ENCODE results near the gene ETV3. TPM values are rescaled to one million over a fixed set of nuclear protein-coding genes. Genes with fewer than 3 reads are reported as not detected.

Gene ETV3
- total and polyA plus RNA-seq, 4 donors = 12.0 to 15.5 (median 13.2) TPM

DNA sequence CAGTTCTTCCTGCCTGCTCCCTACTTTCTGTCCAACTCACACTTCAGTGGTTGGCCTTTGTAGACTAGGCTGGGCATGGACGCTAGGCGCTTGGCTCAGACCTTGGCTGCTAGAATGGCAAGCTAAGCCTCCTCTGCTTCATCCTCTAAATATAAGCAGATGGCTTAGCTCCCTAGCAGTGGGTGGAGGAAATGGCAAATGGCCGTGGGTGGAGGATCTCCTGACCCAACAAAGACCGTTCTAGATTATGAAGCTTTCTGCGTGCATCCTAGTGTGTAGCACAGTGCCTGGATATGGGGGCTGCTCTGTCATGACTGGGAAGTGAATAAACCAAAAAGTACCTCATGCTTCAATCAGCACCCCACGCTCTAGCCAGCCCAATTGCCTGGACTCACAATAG lies 28.2 kb downstream of the ETV3 start:
- Histone ChIP-seq H3K27ac (ENCODE audit: low read depth, low read length) (no peak overlapping the region), H3K9me3 (ENCODE audit: control insufficient read depth, insufficient read depth, low read length) (no peaks in the 10 kb centered on the region), H3K4me3 (ENCODE audit: low read depth, low read length) (no peak overlapping the region), H3K36me3 (ENCODE audit: control insufficient read depth, insufficient read depth, low read length) (no peaks in the 10 kb centered on the region), H3K4me1 (ENCODE audit: control insufficient read depth, insufficient read depth, low read length) (peaks cover 16% of the 10 kb centered on the region), H3K27me3 (ENCODE audit: control insufficient read depth, insufficient read depth, low read length) (peaks cover 26% of the 10 kb centered on the region)
- DNase-seq (ENCODE audit: low read depth in 4 of 6, low spot score in 6 of 6) = no peak
- 74% methylated on average over 5 of the region's 6 CpGs for WGBS (ENCODE audit: insufficient coverage)

GRCh38 chr1:157108448-157108847 lies 29.7 kb downstream of the ETV3 start:
- Histone ChIP-seq H3K9me3 (ENCODE audit: control insufficient read depth, insufficient read depth, low read length) (no peaks in the 10 kb centered on the region), H3K27ac (ENCODE audit: low read depth, low read length) (no peak overlapping the region), H3K4me1 (ENCODE audit: control insufficient read depth, insufficient read depth, low read length) (peaks cover 17% of the 10 kb centered on the region), H3K36me3 (ENCODE audit: control insufficient read depth, insufficient read depth, low read length) (no peaks in the 10 kb centered on the region), H3K4me3 (ENCODE audit: low read depth, low read length) (no peak overlapping the region), H3K27me3 (ENCODE audit: control insufficient read depth, insufficient read depth, low read length) (peaks cover 26% of the 10 kb centered on the region)
- no peak for DNase-seq (ENCODE audit: low read depth in 4 of 6, low spot score in 6 of 6)
- 86% methylated on average over 1 of the region's 6 CpGs for WGBS (ENCODE audit: insufficient coverage)

- DNase-seq (ENCODE audit: low read depth in 4 of 6, low spot score in 6 of 6) = no peak
- WGBS (ENCODE audit: insufficient coverage) = 29% methylated on average over 15 of the region's 19 CpGs
- Histone ChIP-seq H3K36me3 (ENCODE audit: control insufficient read depth, insufficient read depth, low read length) (no peaks in the 10 kb centered on the region), H3K4me3 (ENCODE audit: low read depth, low read length) (no peak overlapping the region), H3K4me1 (ENCODE audit: control insufficient read depth, insufficient read depth, low read length) (peaks cover 17% of the 10 kb centered on the region), H3K9me3 (ENCODE audit: control insufficient read depth, insufficient read depth, low read length) (no peaks in the 10 kb centered on the region), H3K27me3 (ENCODE audit: control insufficient read depth, insufficient read depth, low read length) (peaks cover 25% of the 10 kb centered on the region), H3K27ac (ENCODE audit: low read depth, low read length) (no peak overlapping the region)
Measured at GRCh38 chr1:157107702-157108101, 30.5 kb downstream of the ETV3 start.

GRCh38 chr1:157106813-157107189 lies 31.4 kb downstream of the ETV3 start:
- Histone ChIP-seq H3K4me3 (ENCODE audit: low read depth, low read length) (no peak overlapping the region), H3K27ac (ENCODE audit: low read depth, low read length) (no peak overlapping the region), H3K4me1 (ENCODE audit: control insufficient read depth, insufficient read depth, low read length) (peaks cover 17% of the 10 kb centered on the region), H3K27me3 (ENCODE audit: control insufficient read depth, insufficient read depth, low read length) (peaks cover 21% of the 10 kb centered on the region), H3K9me3 (ENCODE audit: control insufficient read depth, insufficient read depth, low read length) (no peaks in the 10 kb centered on the region), H3K36me3 (ENCODE audit: control insufficient read depth, insufficient read depth, low read length) (no peaks in the 10 kb centered on the region)
- DNase-seq (ENCODE audit: low read depth in 4 of 6, low spot score in 6 of 6) = no peak
- 68% methylated on average over 4 of the region's 6 CpGs for WGBS (ENCODE audit: insufficient coverage)

DNA sequence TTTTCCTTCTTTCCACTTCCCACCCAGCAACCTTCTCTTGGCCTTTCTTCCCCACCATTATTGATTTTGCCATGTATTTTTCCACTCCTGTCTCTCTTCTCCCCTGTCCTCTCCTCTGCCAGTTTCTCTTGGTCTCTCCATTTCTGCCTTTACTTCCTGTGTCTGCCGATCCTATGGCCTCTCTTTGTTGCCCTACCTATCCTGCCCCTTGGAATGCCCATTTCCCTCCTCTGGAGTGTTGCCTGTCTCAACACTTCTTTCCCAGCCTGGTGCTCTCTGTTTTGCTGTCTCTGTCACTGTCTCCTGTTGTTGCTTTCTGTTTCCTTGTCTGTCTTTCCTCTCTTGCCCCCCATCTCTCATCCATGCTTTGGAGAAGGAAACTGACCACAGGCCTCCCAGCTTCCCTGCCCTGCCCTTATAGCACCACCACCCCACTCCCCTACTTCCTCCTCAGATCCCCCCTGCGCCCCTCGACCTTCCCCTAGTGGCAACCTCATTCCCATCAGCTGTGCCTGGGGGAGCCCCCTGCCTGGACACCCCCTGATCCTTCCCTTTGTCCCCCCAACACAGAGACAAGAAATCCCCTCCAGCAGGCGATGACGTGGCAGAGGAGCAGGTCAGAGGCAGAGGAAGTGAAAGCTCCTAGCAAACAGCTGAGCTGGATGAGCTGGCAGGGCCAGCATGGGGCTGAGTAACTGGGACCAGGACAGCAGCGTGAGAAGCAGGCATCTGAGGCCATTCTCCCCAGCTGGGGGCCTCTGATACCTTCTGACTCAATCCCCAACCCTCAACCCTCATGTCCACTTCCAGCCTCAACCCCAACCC lies 32.0 kb downstream of the ETV3 start:
- Histone ChIP-seq H3K4me3 (ENCODE audit: low read depth, low read length) (no peak overlapping the region), H3K36me3 (ENCODE audit: control insufficient read depth, insufficient read depth, low read length) (no peaks in the 10 kb centered on the region), H3K9me3 (ENCODE audit: control insufficient read depth, insufficient read depth, low read length) (no peaks in the 10 kb centered on the region), H3K4me1 (ENCODE audit: control insufficient read depth, insufficient read depth, low read length) (peaks cover 15% of the 10 kb centered on the region), H3K27me3 (ENCODE audit: control insufficient read depth, insufficient read depth, low read length) (peaks cover 20% of the 10 kb centered on the region), H3K27ac (ENCODE audit: low read depth, low read length) (no peak overlapping the region)
- WGBS (ENCODE audit: insufficient coverage) = 70% methylated on average over 6 of the region's 6 CpGs
- DNase-seq (ENCODE audit: low read depth in 4 of 6, low spot score in 6 of 6) = no peak

DNA sequence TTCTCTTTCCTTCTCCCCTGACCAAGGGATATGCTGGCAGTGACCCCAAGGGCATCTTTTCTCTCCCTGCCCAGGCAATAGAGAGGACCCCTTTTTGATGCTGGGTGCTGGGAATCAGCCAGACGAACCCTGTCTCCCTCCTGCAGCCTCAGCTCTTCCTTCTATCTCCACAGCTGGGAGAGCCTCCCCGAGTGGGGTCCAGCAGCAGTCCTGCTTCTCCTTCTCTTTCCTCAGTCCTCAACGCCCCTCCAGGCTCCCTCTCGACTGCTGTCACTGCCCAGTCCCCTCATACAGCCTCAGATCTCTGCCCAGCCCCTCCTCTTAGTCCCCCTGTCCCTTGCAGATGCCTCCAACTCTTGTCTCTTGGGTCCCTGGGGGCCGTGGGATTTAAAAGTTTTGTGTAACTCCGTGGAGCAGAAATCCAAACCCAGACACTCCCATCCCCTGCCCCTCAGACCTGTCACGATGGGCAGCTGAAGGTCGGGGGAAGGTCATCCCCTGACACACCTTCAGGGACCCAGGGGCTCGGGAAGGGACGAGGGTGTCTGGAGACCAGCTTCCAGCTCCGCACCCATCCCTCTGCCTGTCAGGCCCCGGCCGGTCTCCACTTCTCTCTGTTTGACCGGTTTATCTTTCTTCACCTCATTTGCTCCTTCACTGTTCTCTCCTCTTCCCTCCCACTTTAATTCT lies 32.8 kb downstream of the ETV3 start:
- Histone ChIP-seq H3K27ac (ENCODE audit: low read depth, low read length) (no peak overlapping the region), H3K9me3 (ENCODE audit: control insufficient read depth, insufficient read depth, low read length) (no peaks in the 10 kb centered on the region), H3K4me3 (ENCODE audit: low read depth, low read length) (no peak overlapping the region), H3K4me1 (ENCODE audit: control insufficient read depth, insufficient read depth, low read length) (peaks cover 9% of the 10 kb centered on the region), H3K27me3 (ENCODE audit: control insufficient read depth, insufficient read depth, low read length) (peaks cover 18% of the 10 kb centered on the region), H3K36me3 (ENCODE audit: control insufficient read depth, insufficient read depth, low read length) (no peaks in the 10 kb centered on the region)
- DNase-seq (ENCODE audit: low read depth in 4 of 6, low spot score in 6 of 6) = no peak
- WGBS (ENCODE audit: insufficient coverage) = 73% methylated on average over 13 of the region's 14 CpGs

GRCh38 chr1:157104598-157105293 lies 33.4 kb downstream of the ETV3 start:
- peak in 2 of 6 donors; percentile 17 to 32 for DNase-seq (ENCODE audit: low read depth in 4 of 6, low spot score in 6 of 6)
- Histone ChIP-seq H3K27ac (ENCODE audit: low read depth, low read length) (no peak overlapping the region), H3K36me3 (ENCODE audit: control insufficient read depth, insufficient read depth, low read length) (no peaks in the 10 kb centered on the region), H3K27me3 (ENCODE audit: control insufficient read depth, insufficient read depth, low read length) (peaks cover 18% of the 10 kb centered on the region), H3K4me3 (ENCODE audit: low read depth, low read length) (no peak overlapping the region), H3K9me3 (ENCODE audit: control insufficient read depth, insufficient read depth, low read length) (no peaks in the 10 kb centered on the region), H3K4me1 (ENCODE audit: control insufficient read depth, insufficient read depth, low read length) (peaks cover 9% of the 10 kb centered on the region)
- WGBS (ENCODE audit: insufficient coverage) = 40% methylated on average over 3 of the region's 6 CpGs

DNA sequence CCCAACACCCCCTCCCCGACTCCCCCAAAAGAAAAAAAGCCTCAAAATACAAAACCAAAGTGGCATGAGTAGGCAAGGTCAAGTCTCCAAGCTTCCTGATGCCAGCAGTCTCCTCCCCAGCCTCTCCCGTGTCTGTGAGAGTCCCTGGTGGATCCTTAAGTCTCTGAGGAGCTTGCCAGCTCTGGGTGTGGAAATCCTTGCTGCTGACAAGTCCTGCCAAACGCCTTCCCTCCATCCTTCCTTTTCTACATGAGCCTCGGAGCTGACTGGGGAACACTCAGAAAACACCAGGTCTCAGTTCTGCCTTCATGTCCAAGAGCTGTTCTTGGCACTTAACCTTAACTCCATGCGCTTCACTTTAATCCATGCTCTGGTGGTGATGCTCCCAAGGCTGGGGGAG lies 34.9 kb downstream of the ETV3 start:
- H3K9me3 ChIP-seq (ENCODE audit: control insufficient read depth, insufficient read depth, low read length) = no peaks in the 10 kb centered on the region
- peaks cover 14% of the 10 kb centered on the region for H3K27me3 ChIP-seq (ENCODE audit: control insufficient read depth, insufficient read depth, low read length)
- H3K4me1 ChIP-seq (ENCODE audit: control insufficient read depth, insufficient read depth, low read length) = peaks cover 9% of the 10 kb centered on the region
- no peak overlapping the region for H3K4me3 ChIP-seq (ENCODE audit: low read depth, low read length)
- DNase-seq (ENCODE audit: low read depth in 4 of 6, low spot score in 6 of 6) = no peak
- WGBS (ENCODE audit: insufficient coverage) = 89% methylated on average over 4 of the region's 5 CpGs
- no peaks in the 10 kb centered on the region for H3K36me3 ChIP-seq (ENCODE audit: control insufficient read depth, insufficient read depth, low read length)
- no peak overlapping the region for H3K27ac ChIP-seq (ENCODE audit: low read depth, low read length)

DNA sequence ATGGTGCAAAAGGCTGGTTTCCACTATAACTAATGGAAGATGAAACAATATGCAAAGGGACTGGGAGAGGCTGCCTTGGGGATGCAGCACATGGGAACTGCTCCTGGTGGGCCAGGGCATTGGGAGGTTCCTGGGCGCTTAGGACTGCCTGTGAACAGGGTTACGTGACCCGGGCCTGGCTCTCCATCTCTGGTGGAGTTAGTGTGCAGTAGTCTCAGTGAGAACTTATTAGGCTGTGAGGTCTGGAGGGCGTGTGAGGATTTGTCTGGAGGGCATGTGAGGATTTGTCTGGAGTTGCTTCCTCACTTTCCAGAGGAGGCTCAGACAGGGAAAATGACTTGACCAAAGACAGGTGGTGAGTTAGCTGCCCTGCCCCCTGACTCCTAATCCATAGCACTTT lies 37.0 kb downstream of the ETV3 start:
- 95% methylated on average over 3 of the region's 4 CpGs for WGBS (ENCODE audit: insufficient coverage)
- H3K27ac ChIP-seq (ENCODE audit: low read depth, low read length) = no peak overlapping the region
- no peak for DNase-seq (ENCODE audit: low read depth in 4 of 6, low spot score in 6 of 6)
- H3K4me1 ChIP-seq (ENCODE audit: control insufficient read depth, insufficient read depth, low read length) = peaks cover 5% of the 10 kb centered on the region
- H3K36me3 ChIP-seq (ENCODE audit: control insufficient read depth, insufficient read depth, low read length) = no peaks in the 10 kb centered on the region
- H3K4me3 ChIP-seq (ENCODE audit: low read depth, low read length) = no peak overlapping the region
- H3K27me3 ChIP-seq (ENCODE audit: control insufficient read depth, insufficient read depth, low read length) = no peaks in the 10 kb centered on the region
- no peaks in the 10 kb centered on the region for H3K9me3 ChIP-seq (ENCODE audit: control insufficient read depth, insufficient read depth, low read length)

Data from spinal cord (tissue), 10 donors.